GM19240 (cell line): ENCODE data around the gene SIM1.
"Not testable (repeated sequence)": the region's sequence is repeated elsewhere in the genome, so short reads cannot be mapped to it uniquely, and the experiment has no call there.

Experiments
- DNase-seq: peaks from one replicate; pipeline ENCODE4 v3.0.0; 2011; ENCODE audit warnings: low spot score; ENCODE audit not compliant: insufficient read length

Gene SIM1

GRCh38 chr6:100354736-100355641 lies 109.7 kb downstream of the SIM1 start:
- DNase-seq: not testable (repeated sequence)

- DNase-seq: no peak
Measured at GRCh38 chr6:100353276-100354015, 111.3 kb downstream of the SIM1 start.

DNA sequence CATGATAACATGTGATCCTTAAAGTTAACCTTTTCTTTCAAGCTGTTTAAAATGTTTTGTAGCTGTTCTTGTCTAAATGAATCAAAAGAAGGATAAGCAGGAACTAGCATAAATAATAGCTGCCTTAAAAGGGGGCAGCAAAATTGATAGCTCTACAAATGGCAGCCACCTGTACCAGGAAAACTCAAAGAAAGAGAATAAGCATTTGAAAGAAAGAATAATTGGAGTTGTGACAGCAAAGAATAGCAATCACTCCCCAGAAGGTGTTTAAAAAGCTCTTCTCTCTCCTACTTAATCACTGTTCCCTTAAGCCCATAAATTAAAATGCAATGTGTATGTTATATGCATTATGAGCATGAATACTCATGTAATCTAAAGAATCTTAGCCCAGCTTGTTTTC lies 114.6 kb downstream of the SIM1 start:
- DNase-seq: no peak

GRCh38 chr6:100349366-100349765 lies 115.4 kb downstream of the SIM1 start:
- DNase-seq: no peak

GRCh38 chr6:100347901-100348550 lies 116.7 kb downstream of the SIM1 start:
- DNase-seq: no peak

DNA sequence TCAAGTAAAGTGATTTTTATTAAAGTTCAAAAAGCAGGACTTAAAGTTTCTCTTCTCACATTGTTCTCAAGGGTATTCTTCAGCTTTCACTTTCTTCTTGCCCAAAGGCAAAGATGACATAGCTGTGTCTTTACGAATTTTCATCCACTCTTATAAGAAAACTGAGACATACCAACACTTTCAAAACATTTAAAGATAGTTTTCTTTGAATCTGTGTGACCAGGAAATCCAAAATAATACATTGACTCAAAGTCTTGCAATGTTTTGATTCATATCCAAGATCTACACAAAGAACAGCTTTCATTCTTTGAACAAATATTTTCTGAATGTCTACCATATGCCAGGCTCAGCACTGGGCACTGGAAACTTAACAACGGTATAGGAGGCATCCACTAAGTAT lies 117.9 kb downstream of the SIM1 start:
- no peak for DNase-seq

DNA sequence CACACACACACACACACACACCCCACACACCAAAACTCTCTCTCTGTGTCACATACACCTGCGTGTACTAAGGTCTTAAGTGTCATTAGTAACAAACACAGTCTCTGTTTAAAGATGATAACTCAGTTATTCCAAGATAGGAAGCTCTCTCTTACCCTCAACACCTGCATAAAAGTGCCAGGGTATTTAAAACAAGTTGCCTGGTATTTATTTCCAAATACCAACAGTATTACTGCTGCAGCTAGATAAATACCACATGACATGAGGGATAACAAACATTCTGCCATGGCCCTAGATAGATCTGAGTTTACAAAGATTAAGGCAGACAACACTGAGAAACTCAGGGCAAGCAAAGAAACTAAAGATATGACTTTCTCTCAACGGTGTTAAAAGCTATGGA lies 118.5 kb downstream of the SIM1 start:
- DNase-seq: no peak

GRCh38 chr6:100344761-100345160 lies 120.0 kb downstream of the SIM1 start:
- DNase-seq: no peak

DNA sequence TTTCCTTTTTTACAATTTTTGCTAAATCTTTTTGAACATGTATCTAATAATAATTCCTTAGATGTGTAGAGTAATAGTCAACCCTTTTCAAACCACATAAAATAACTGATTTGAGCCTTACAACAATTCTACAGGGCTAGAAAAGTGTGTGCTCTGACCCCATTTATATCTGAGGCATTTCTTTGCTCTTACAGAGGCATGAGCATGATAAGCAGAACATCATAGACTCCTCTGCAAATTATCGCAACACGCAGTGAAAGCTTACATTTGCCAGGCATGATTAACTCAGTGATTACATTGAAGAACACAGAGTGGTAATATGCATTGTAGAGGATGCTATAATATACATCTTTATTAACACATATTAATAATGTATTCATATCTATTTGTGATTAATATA lies 120.4 kb downstream of the SIM1 start:
- DNase-seq: no peak

DNA sequence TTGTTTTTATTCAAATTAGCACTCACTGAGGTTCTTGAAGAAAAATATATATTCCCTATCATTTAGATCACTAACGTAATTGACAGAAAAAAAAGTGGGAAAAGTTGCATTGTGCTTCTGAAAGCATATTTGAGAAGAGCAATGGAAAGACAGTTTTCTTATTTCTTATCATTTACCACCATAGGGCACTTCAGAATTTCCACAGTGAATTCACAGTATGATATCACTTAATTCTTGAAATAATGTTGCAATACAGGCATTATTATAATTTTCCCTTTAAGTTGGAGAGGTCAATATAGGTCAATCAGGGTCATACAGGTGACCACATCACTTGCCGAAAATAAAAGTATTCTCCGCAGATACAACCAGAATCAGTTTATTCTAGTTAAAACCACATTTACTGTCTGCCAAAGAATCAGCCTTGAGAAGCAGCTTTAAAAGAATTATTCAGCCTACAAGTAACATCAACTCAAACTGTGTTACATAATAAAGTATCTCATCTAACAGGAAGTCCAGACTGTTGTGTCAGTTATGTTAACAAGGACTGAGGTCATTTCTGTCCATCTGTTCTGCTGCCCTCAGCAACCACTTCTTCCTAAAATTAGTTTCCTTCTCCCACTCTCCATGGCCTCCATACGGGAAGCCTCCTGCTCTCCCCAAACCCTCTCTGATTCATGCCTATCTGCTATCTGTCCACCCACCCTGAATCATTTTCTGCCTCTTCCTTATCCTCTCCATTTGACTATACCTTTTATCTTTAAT lies 121.2 kb downstream of the SIM1 start:
- no peak for DNase-seq

DNA sequence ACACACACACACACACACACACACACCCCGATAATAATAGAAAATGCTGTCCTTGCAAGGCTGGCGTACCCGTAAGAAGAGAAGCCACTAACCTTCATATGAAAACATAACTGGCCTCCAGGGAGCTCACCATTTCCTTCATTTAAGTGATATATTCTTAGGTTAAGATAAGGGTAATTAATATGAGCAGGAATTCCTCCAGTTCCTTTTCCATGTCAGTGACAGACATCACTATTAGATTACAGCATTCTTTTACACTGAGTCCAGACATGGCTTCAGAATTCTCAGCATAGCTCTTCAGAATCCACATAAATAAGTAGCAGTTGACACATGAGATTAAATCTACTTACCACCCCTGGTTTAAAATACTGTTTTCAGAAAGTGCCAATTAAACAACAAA lies 121.9 kb downstream of the SIM1 start:
- no peak for DNase-seq

DNA sequence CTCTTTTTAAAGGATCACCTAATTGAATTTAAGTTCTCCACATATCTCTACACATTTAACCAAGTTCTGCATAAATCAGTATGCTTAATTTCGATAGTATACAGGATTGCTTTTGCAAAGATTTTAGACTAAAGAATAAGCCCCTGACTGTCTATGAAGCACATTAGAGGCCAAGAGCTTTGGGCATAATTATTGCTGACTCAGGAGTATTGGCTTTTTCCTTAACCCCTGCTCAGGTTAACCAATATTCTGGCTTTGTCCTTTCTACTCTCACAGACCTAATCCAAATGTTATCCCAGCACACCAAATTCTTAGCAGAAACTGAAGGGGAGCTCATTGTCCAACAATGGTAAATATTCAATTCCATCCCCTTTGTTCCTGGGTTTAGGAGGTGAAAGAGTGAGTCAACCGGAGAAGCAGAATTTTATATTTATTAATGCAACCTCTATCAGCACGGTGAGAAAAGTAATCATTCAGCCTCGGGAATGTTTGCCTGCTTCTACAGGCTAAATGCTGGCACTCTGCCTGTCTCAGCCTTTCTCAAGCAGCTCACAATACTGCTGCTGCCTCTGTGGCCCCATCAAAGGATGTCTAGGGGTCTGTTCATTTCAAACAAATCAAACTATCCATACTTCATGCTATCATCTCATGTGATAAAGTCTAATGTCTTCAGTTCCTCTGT lies 125.0 kb downstream of the SIM1 start:
- DNase-seq: no peak

DNA sequence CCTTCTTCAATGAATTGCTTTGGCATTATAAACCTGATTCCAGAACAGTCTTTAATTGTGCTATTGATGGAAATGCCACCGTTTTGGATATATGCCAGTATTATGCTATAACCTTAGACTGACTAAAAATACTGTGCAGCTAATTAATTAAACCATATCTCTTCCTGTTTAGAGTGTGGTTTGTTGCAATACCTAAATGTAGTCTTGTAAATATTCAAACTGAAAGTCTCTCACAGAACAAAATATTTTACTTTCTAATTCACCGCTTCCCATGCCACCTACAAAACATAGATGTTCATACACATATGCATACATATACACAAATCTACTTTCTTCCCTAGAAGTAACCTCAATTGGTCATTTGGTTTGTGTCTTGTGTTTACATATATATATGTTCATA lies 126.6 kb downstream of the SIM1 start:
- DNase-seq: no peak

DNA sequence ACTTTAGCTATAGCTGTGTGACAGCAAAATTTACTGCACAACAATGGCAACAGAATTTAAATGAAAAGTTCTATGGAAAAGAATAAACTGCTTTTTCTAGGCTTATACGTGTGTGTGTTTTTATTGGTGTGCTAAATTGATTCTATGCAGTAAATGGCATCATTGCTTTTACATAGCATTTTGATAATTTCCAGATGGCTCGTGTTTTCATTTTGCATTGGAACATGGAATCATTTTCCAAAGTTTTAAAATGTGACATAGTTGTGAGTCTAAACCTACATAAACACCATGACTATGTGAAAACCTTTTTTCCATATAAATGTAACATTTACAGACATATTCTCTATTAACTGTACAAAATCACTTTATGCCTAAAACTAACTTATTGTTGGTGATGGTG lies 127.8 kb downstream of the SIM1 start:
- no peak for DNase-seq

DNA sequence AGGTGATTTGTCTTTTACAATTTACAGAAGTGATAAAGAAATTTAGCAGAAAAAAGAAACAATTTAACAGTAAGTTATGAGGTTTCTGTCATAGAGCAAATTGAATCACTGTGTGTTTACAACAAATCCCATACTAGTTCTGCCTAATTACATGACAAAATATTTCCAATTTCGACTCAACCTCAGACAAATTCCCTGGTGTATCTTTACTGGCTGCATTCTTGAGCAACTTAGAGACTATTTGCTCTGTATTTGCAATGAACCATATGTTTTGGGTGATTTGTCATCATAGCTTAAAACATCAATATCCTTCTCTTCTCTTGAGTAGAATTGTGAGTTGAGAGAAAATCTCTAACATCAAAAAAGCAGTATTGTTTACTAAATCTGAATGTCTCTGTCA lies 128.7 kb downstream of the SIM1 start:
- no peak for DNase-seq
